K562 treated with DMSO at 1 percent for 24 hours (cell line): ENCODE data around the gene RNASE1. TPM values are rescaled to one million over a fixed set of nuclear protein-coding genes. Genes with fewer than 3 reads are reported as not detected.

Experiments
- total RNA-seq: library from RNA; unstranded; fragments of 300-600 nt; gene quantifications from 2 replicates; pipeline ENCODE4 v1.2.3, GENCODE V29; 2022; ENCODE audit warnings: low read depth; ENCODE audit not compliant: insufficient read depth

The RNASE1 gene
- 26.4 and 37.4 TPM in 2 replicates for total RNA-seq

GRCh38 chr14:20802341-20803084 lies at the start of gene RNASE1:
Gene RNASE1 (minus strand): TSS chr14:20802844. CDS start chr14:20802068, 776 bp downstream.

Other genes starting within 250 kb of the RNASE1 start
- not detected in 2 replicates for gene RNASE9, start 241.8 kb downstream of the RNASE1 start, total RNA-seq
- gene RNASE11, start 214.8 kb downstream of the RNASE1 start, total RNA-seq = not detected in 2 replicates
- not detected in 2 replicates for gene RNASE12, start 211.5 kb downstream of the RNASE1 start, total RNA-seq
- not detected in 2 replicates for gene OR6S1, start 161.2 kb downstream of the RNASE1 start, total RNA-seq
- 1.3 and 1.7 TPM in 2 replicates for gene RNASE4, start 118.3 kb downstream of the RNASE1 start, total RNA-seq
- 1.5 and 2.2 TPM in 2 replicates for gene ANG, start 114.1 kb downstream of the RNASE1 start, total RNA-seq
- not detected in 2 replicates for gene EDDM3A, start 57.0 kb downstream of the RNASE1 start, total RNA-seq
- gene EDDM3B, start 34.4 kb downstream of the RNASE1 start, total RNA-seq = not detected in 2 replicates
- 1.5 TPM in 1 of 2 replicates, not detected in the other for gene RNASE6, start 21.6 kb downstream of the RNASE1 start, total RNA-seq
- not detected in 2 replicates for gene RNASE3, start 88.5 kb upstream of the RNASE1 start, total RNA-seq
- gene RNASE2, start 152.6 kb upstream of the RNASE1 start, total RNA-seq = not detected in 2 replicates
- gene METTL17, start 187.1 kb upstream of the RNASE1 start, total RNA-seq = 49.4 and 57.0 TPM in 2 replicates
- gene SLC39A2, start 196.4 kb upstream of the RNASE1 start, total RNA-seq = 0.21 TPM in 1 of 2 replicates, not detected in the other
- 58.7 and 70.4 TPM in 2 replicates for gene NDRG2, start 222.2 kb upstream of the RNASE1 start, total RNA-seq
- gene TPPP2, start 227.4 kb upstream of the RNASE1 start, total RNA-seq = not detected in 2 replicates
- gene RNASE13, start 232.0 kb upstream of the RNASE1 start, total RNA-seq = not detected in 2 replicates
- gene RNASE7, start 239.5 kb upstream of the RNASE1 start, total RNA-seq = not detected in 2 replicates